ENCODE results near the gene ZNF19.

GRCh38 chr16:71459510-71459909 lies 29.6 kb downstream of the ZNF19 start:
- TF ChIP-seq CTCF (IDR thresholded peaks at IDR 0.05) = no peak
- no peak for TF ChIP-seq POLR2A (IDR thresholded peaks at IDR 0.05)
